Thoracic aorta (tissue), 2 donors: ENCODE measurements around the gene TSFM. TPM values are rescaled to one million over a fixed set of nuclear protein-coding genes. Genes with fewer than 3 reads are reported as not detected.

Experiments used
- ATAC-seq: fragments of 150-250 bp; one replicate; pipeline ENCODE4 v1.8.0; 2017; ENCODE audit warnings: low read depth; ENCODE audit not compliant: insufficient number of reproducible peaks, low FRiP score
- DNase-seq: peaks from one replicate; pipeline ENCODE4 v3.0.0-alpha.2; 2020; ENCODE audit warnings: low spot score
- H3K27ac ChIP-seq, 2 donors: fragments of 200-600 bp; sonication (generic); 1 replicate in 1 of 2; 2 replicates in 1 of 2; pipeline ENCODE4 v1.5.1; 2016; ENCODE audit warnings: mild to moderate bottlenecking in 2 of 2, moderate library complexity in 2 of 2
- H3K27me3 ChIP-seq: fragments of 200-600 bp; sonication (generic); replicated peaks from 2 replicates; pipeline ENCODE4 v1.6.0; 2016; ENCODE audit warnings: mild to moderate bottlenecking; ENCODE audit not compliant: insufficient read depth
- H3K36me3 ChIP-seq: fragments of 200-600 bp; sonication (generic); one replicate; pipeline ENCODE4 v1.5.1; 2016
- H3K4me1 ChIP-seq, 2 donors: fragments of 200-600 bp; sonication (generic); 1 replicate in 1 of 2; 2 replicates in 1 of 2; pipeline versions ENCODE4 v1.5.1 to v1.6.0; 2016; ENCODE audit warnings: low read depth in 2 of 2, mild to moderate bottlenecking in 1 of 2; ENCODE audit not compliant: control insufficient read depth in 1 of 2
- H3K4me3 ChIP-seq: fragments of 200-600 bp; sonication (generic); 2 replicates; pipeline ENCODE4 v1.5.1; 2016; ENCODE audit warnings: mild to moderate bottlenecking
- H3K9me3 ChIP-seq: fragments of 200-600 bp; sonication (generic); 2 replicates; pipeline ENCODE4 v1.5.1; 2016
- total RNA-seq, 2 donors: library from RNA; depleted of rRNA; stranded (reverse); fragments of >200 nt; gene quantifications; one replicate each; pipeline versions ENCODE4 v1.1.0 to v1.2.3, GENCODE V29; 2016
- TF ChIP-seq, protein P1 (sequence below): fragments of 200-600 bp; sonication (generic); IDR thresholded peaks from one replicate; pipeline ENCODE4 v1.5.1; 2019; ENCODE audit warnings: antibody characterized with exemption

TSFM gene
- total RNA-seq, 2 donors from 2014 or later, result 15.4 to 19.3 TPM

DNA sequence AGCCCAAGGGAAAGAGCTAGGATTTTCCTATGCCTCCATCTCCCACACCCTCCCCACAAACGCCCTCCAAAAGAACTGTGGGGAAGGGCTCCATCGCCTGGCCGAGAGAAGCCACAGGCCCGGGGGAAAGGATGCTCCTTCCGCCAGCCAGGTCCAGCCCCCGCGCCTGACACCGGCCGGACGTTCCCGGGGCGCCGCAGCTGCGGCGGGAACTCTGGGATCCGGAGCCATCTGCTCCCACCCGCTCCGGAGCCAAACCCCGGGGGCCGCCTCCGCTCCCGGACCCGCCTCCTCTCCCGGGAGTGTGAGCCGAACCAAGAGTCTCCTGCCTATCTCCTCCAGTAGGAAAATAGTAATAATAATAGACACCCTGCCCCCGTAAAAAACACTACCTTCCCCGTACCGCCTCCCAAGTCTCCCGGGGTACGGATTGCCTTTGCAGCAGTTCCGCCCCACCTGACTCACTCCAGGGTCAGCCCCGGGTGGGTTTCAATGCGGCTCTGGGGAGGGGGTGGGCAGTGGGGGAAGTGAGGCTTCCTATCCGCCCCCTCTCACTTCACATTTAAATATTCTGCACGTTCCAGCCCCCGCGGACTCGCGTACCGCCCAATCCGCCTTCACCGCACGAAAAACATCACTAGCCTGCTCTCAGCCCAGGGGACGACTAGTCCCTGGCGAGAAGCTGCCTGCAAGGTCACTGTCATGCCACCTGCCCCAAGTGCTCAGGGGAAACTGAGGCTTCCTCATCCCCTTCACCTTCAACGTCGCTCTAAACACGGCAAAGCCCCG, 46.4 kb upstream of the TSFM start:
- Histone ChIP-seq H3K27ac (no peak overlapping the region), H3K36me3 (no peaks in the 10 kb centered on the region), H3K9me3 (no peaks in the 10 kb centered on the region), H3K4me3 (peak overlapping the region; percentile 38), H3K4me1 (peaks cover 28 to 34% of the 10 kb centered on the region in 2 donors), H3K27me3 (peaks cover 21% of the 10 kb centered on the region)
- TF ChIP-seq, protein P1, sequence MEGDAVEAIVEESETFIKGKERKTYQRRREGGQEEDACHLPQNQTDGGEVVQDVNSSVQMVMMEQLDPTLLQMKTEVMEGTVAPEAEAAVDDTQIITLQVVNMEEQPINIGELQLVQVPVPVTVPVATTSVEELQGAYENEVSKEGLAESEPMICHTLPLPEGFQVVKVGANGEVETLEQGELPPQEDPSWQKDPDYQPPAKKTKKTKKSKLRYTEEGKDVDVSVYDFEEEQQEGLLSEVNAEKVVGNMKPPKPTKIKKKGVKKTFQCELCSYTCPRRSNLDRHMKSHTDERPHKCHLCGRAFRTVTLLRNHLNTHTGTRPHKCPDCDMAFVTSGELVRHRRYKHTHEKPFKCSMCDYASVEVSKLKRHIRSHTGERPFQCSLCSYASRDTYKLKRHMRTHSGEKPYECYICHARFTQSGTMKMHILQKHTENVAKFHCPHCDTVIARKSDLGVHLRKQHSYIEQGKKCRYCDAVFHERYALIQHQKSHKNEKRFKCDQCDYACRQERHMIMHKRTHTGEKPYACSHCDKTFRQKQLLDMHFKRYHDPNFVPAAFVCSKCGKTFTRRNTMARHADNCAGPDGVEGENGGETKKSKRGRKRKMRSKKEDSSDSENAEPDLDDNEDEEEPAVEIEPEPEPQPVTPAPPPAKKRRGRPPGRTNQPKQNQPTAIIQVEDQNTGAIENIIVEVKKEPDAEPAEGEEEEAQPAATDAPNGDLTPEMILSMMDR, result no peak
- ATAC-seq, result no peak
- no peak for DNase-seq

DNA sequence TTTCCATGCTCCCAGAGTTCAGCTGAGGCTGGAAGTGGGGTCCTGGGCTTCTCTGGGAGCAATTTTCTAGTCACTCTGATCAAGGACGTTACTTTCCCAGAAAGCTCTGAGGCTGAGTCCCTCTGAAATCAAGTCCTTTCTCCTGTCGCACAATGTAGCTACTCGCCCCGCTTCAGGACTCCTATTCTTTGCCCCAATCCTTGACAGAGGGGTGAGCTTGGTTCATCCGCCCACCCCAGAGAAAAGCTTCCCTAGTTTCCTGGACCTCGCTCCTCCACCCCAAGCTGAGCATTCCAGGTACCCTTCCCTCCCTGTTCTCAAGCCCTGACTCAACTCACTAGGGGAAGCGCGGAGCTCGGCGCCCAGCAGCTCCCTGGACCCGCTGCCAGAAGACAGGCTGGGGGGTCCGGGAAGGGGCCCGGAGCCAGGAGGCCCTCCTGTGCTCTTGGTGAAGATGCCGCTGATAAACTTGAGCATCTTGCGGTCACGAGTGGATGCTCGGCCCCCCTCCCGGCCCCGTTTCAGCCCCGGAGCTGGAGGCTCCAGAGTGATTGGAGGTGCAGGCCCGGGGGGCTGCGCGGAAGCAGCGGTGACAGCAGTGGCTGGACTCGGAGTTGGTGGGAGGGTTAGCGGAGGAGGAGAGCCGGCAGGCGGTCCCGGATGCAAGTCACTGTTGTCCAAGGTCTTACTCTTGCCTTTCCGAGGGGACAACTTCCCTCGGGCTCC, 45.7 kb upstream of the TSFM start:
- DNase-seq, result no peak
- H3K9me3 ChIP-seq, result no peaks in the 10 kb centered on the region
- peak overlapping the region; percentile 59 for H3K4me3 ChIP-seq
- TF ChIP-seq, protein P1, result no peak
- H3K27ac ChIP-seq, result peak overlapping the region in 1 of 2 donors; percentile 43
- H3K27me3 ChIP-seq, result peaks cover 21% of the 10 kb centered on the region
- no peaks in the 10 kb centered on the region for H3K36me3 ChIP-seq
- H3K4me1 ChIP-seq, result peaks cover 28 to 34% of the 10 kb centered on the region in 2 donors
- ATAC-seq, result no peak

DNA sequence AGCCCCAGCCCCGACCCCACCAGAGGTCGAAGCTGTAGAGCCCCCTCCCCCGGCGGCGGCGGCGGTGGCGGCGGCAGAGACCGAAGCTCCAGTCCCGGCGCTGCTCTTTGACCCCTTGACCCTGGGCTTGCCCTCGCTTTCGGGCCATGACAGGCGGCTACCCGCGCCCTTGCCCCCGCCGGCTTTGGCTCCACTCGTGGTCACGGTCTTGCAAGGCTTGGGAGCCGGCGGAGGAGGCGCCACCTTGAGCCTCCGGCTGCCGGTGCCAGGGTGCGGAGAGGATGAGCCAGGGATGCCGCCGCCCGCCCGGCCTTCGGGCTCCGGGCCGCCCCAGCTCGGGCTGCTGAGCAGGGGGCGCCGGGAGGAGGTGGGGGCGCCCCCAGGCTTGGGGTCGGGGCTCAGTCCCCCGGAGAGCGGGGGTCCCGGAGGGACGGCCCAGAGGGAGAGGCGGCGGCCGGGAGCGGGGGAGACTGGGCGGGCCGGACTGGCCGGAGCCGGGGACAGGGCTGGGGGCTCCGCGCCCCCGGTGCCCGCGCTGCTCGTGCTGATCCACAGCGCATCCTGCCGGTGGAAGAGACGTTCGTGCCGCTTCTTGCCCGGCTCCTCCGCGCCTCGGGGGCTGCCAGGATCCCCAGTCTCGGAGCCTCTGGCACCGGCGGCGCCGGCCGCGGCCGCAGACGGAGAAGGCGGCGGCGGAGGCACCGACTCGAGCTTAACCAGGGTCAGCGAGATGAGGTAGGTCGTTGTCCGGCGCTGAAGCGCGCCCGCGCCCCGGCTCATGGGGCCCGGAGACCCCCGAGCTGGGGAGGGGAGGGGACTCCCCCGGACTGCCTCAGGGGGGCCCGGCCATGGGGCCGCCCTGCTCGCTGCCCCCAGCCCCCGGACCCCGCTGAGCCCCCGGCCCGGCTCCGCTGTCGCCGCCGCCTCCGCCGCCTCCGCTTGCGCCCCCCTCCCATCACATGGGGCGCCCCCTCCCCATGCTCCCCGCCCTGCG, 44.8 kb upstream of the TSFM start:
- no peak for DNase-seq
- Histone ChIP-seq H3K36me3 (no peaks in the 10 kb centered on the region), H3K27ac (peak overlapping the region in 1 of 2 donors; percentile 43), H3K4me1 (peaks cover 28 to 34% of the 10 kb centered on the region in 2 donors), H3K4me3 (peak overlapping the region; percentile 59), H3K9me3 (no peaks in the 10 kb centered on the region), H3K27me3 (peaks cover 21% of the 10 kb centered on the region)
- no peak for ATAC-seq
- TF ChIP-seq, protein P1, result no peak

DNA sequence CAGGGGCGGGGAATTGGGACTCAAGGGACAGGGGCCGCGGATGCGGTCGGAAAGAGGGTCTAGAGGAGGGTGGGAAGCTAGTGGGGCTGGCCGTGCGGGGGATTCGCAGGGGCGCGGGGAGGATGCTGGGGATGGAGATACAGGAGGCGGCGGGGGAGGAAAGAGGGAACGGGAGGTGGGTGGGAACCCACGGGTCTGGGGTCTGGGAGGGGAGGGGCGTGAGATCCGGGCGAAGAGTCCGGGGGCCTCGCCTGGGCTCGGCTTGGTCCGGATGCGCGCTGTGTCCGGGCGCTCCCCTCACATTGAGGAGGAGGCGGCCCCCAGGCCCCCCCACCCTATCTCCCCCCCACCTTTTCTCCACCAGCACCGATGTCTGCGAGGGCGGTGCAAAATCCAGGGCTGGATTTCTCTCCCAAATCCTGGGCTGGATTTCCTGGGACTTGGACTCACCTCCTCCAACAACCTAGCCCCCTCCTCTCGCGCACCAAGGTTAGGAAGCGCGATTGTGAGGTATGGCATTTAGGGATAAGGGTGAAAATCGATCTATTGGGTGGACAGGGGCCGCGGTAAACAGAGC, 43.8 kb upstream of the TSFM start, which contains the start of gene AGAP2:
Gene AGAP2, minus strand, starts transcription at position 82 of the 577 bp plus-strand sequence. CDS start 496 bp downstream, outside the sequence.
- H3K27ac ChIP-seq, result peak within 1 kb of the TSS in 1 of 2 donors; percentile 43
- H3K9me3 ChIP-seq, result no peaks in the 10 kb centered on the region
- TF ChIP-seq, protein P1, result no peak
- DNase-seq (no peak), ATAC-seq (no peak)
- peaks cover 21% of the 10 kb centered on the region for H3K27me3 ChIP-seq
- H3K36me3 ChIP-seq, result no peaks in the 10 kb centered on the region
- peaks cover 28 to 34% of the 10 kb centered on the region in 2 donors for H3K4me1 ChIP-seq
- peak within 1 kb of the TSS; percentile 59 for H3K4me3 ChIP-seq
